8988T (cell line): ENCODE results near the gene APOL5.
"Not testable (repeated sequence)": the region's sequence is repeated elsewhere in the genome, so short reads cannot be mapped to it uniquely, and the experiment has no call there.

Experiments used
- DNase-seq: peaks from one replicate; pipeline ENCODE4 v3.0.0; 2011

APOL5 gene

GRCh38 chr22:35712672-35713071 lies 5.0 kb upstream of the APOL5 start:
- DNase-seq, result no peak

DNA sequence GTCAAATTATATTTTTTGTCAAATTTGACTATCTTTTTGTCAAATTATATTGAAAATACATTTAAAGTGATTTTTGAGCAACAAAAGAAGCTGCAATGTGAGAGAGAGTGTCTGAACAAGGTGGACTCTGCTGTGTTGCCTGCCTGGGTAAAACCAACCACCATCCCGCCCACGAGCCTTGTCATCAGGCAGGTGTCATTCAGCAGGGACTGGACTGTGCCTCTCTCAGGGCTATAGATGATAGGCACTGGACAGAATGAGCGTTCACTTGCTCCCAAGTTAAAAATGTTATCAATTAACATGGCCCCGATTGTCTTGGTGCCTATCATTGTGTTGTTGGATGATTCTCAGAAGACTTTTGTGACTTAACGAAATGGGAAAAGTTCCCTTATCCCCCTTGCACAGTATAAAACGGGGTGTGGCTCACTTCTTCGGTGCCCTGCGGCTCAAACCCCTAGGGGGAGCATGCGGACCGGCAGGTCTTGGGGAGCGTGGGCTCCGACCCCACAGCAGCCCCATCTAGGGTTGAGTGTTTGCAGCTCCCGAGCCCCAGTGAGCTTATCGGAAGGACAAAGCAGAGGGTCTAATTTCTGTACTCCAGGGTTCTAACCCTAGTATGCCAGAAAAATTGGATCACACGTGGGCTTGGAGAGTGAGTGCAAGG lies 1.7 kb downstream of the APOL5 start:
- no peak for DNase-seq

DNA sequence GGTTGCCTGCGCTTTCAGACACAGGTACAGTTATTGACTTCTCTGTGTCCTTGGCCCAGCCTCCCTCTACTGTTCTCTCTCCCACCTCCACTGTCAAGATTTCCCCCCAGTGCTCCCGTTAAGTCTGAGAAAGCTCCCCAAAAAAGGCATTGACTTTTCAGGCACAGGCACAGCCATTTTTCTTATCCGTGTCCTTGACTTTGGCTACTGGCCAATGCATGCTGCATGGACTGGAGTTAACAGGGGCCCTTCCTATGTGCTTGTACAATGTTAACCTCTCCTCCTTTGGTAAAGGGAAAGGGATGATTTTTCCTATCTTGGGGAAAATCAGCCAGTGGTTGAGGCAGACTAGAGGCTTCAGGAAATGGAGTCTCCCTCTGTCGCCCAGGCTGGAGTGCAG lies 4.3 kb downstream of the APOL5 start:
- DNase-seq, result no peak

GRCh38 chr22:35725521-35725920 lies 7.8 kb downstream of the APOL5 start:
- no peak for DNase-seq

DNA sequence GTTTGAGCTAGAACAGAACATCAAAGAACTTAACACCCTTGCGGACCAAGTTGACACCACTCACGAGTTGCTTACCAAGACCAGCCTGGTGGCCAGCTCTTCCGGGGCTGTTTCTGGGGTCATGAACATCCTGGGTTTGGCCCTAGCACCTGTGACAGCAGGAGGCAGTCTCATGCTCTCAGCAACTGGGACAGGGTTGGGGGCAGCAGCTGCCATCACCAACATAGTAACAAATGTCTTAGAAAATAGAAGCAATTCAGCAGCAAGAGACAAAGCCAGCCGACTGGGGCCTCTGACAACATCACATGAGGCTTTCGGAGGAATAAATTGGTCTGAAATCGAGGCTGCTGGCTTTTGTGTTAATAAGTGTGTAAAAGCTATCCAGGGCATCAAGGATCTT lies 8.7 kb downstream of the APOL5 start:
- DNase-seq, result no peak

DNA sequence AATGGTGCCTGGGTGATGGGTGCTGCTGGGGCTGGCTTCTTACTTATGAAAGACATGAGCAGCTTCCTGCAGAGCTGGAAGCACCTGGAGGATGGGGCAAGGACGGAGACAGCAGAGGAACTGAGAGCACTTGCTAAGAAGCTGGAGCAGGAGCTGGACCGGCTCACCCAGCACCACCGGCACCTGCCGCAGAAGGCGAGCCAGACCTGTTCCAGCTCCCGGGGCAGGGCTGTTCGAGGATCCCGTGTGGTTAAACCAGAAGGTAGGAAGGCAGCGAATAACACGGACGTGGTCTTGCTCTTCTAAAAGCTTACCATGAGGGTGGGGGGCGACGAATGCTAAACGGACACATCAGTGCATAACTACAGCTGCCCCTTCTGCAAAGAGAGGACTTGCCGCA lies 9.3 kb downstream of the APOL5 start:
- no peak for DNase-seq

DNA sequence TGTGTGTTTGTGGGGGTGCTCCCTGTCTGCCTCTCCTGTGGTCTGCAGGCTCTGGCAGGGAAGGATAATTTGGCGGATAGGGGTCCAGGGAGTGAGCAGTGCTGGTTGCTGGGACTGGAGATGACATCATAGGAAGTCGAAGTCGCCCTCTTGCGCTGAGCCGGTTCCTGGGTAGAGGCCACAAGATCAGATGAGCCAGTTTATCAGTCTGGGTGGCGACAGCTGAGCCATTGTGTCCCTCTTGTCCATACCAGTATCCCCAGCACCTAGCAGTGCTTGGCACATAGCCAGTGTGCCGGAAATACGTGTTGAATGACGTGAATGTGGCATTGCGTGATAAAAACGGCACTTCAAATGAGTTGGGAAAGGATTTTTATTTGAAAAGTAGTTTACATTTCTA lies 9.8 kb downstream of the APOL5 start:
- DNase-seq, result no peak

DNA sequence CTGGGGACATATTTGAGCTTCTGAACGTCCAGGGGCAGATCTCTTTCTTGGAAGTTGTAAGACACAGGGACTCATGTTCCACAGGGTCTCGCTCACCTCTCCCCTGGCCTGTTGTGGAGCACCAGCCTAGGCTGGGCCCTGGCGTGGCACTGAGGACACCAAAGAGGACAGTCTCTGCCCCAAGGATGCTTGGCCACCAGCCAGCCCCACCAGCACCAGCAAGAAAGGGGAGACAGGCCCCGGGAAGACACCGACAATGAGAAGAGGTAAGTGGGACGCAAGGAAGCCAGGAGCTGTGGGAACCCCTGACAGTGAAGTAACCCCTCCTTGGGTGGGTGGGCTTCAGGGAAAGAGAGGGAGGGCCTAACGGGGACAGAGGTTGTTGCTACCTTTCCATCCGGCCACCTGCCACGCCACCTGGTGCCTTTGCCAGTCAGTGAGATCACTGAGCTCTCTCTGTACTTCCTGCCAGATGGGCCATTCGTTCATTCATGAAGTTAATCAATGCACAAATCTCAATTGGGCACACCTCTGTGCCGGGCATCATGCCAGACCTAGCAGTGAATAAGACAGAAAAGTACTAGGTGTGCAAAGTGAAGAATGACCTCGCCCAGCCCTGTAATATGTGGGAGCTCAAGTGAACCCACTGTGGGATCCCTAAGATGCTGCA lies 11.1 kb downstream of the APOL5 start:
- no peak for DNase-seq

- DNase-seq, result no peak
Measured at GRCh38 chr22:35729309-35729698, 11.6 kb downstream of the APOL5 start.

- DNase-seq, result no peak
Measured at GRCh38 chr22:35731321-35731720, 13.6 kb downstream of the APOL5 start.

DNA sequence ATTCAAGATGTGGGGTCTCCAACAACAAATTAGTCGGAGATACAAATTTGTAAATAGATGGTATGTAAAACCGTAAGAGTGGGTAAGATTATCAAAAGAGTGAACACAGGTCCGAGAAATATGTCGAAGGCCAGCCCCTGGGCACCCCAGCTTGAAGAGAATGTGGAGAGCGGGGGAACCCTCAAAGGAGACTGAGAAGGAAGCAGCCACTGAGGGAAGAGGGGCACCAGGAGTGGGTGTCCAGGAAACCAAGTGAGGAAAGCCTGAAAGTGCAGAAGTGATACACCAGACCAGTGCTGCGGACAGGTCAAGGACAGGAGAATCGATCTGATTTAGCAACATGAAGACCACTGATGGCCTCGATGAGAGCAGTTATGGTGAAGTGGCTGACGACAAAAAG lies 14.4 kb downstream of the APOL5 start:
- no peak for DNase-seq

GRCh38 chr22:35733036-35733435 lies 15.4 kb downstream of the APOL5 start:
- DNase-seq, result no peak

DNA sequence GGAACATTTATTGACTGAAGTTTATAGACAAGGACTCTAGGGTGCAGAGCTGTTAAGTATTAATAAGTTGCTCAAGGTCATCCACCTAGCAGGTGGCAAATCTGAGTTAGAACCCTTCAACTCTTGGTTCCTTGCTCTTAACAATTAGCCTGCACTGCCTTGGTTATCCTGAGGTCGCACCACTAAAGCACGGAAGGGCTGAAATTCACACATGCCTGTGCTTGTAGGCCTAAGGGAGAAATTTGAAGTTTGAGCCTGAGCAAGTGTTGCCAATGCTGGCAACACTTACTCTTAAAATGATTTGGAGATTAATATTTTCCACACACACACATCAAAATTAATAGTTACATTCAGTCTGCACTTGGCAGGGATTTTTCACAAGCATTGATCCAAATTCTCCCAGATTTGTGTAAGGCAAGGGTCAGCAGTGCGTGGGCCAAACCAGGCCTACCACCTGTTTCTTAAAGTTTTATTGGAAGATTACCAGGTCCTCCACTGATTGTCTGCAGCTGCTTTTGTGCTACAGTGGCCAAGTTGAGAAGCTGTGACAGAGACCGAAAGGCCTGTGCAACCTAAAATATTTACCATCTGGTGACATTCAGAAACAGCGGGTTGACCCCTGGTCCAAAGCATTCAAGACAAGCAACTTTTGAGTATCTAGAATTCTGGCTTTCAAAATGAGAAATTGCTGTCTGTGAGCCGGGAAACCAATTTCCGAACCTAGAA lies 16.3 kb downstream of the APOL5 start:
- DNase-seq, result no peak

DNA sequence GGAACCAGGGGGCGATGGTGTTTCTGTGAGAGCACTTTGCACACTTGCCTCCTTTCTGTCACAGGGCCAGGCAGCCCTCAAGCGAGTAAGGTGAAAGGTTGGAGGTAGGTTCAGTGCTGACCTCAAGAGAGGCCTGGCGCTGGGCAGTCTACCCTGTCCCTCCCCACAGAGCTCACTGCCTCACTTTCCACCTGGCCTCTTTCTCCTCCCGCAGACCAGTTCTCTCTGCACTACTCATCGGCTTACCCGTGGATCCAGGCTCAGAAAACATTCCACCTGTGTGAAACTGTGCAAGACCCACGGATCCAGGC lies 16.8 kb downstream of the APOL5 start:
- no peak for DNase-seq

DNA sequence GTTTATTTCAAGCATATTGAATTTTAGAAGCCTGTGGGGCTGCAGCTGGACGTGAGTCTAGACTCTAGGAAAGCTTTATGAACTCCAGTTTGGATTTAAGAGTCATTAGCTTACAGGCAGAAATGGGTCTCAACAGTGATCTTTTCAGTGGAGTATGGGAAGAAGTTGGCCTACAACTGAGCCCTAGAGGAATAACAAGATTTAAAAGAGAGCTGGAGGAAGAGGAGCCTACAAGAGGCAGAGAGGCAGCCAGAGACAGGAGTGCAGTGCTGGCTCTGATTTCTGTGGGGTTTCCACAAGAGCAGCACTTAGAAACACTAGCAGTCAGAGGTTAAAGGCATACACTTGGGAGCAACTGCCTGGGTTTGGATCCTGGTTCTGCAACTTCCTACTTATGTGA lies 17.9 kb downstream of the APOL5 start:
- no peak for DNase-seq

- DNase-seq, result no peak
Measured at GRCh38 chr22:35736166-35736565, 18.5 kb downstream of the APOL5 start.

GRCh38 chr22:35736701-35737100 lies 19.0 kb downstream of the APOL5 start:
- no peak for DNase-seq

DNA sequence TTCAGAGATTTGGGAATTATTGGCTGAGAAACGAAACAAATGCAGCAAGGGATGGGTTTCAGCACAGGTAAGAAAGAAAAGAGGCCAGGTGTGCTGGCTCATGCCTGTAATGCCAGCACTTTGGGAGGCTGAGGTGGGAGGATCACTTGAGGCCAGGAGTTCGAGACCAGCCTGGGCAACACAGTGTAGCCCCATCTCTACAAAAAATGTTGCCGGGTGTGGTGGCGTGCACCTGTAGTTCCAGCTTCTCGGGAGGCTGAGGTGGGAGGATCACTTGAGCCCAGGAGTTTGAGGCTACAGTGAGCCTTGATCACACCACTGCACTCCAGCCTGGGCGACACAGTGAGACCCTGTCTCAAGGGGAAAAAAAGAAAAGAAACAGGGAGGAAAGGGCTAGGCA lies 20.2 kb downstream of the APOL5 start:
- not testable (repeated sequence) for DNase-seq

- DNase-seq, result no peak
Measured at GRCh38 chr22:35739076-35739930, 21.6 kb downstream of the APOL5 start.

DNA sequence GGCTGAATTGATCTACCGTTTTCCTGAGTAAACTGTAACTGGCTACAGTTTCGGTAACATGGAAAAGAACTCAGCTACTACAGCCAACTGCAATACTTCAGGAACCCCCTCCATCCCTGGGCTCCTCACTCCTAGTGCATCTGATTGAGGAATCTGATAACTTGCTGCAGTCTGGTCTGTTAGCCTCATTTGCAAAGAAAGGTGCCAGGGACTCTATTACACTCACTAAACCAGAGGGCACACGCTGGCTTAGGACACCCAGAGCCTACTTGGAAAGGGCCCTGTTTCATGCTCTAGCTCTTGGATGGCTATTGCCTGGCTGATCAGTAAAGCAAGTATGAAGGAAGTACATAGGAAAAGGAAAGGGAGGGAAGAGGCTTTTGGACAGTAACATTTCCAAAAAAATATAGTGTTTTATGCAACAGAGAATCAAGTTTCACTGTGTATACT lies 22.3 kb downstream of the APOL5 start:
- no peak for DNase-seq

DNA sequence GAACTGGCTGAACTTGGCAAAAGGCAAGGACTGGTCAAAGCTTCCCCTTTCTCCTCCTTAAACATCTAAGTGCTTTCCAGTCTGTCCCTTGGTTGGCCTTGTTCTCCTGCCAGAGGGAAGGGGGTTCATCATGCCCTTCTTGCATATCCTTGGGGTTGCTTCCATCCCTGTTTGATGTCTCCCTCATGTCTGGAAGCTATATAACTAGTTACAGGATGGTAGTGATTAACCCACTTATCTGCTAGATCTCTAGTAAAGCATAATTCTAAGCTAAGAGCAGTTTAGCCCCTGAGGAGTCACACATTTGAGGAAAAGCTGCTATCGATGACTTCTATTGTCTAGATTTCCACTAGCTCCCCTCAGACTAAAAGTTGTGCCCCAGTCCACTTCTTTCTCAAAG lies 22.9 kb downstream of the APOL5 start:
- DNase-seq, result no peak

DNA sequence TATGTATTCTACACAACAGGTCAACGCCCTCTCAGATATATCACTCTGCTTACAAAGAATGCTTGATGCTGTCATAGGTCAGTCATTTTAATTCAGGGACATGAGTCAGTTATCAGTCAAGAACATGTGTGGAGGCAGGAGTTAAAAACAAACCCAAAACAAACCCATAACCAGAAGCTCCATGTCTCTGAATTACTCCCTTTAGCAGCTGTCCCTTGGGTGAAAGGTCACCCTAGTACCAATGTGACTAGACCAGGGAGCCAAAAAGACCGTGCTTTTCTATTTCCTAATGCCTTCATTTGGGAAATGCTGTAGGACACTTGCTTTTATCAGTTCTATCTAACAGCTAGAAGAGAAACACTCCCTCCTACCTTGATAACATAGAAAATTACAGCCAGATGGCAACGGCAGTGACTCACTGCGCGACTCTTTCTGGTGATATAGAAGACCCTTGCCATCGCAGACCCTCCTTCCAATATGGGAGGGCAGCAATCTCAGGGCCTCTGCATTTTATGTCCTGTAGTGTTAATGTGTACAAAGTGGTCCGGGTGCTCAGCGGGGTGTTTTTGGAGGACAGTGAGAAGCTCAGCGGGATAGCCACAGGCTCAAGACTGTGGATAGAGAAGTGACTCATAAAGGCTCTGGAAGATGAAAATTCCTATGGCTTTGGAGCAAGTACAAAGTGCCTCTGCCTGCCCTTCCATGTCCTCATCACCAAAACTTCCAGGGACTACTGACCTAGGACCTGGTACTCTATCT lies 24.8 kb downstream of the APOL5 start:
- no peak for DNase-seq
